GM12878 (cell line): ENCODE data around the gene PTAFR.

Experiments
- EGR1 ChIP-seq, 2 experiments: IDR thresholded peaks; 1 replicate in 1 of 2; 2 replicates in 1 of 2; pipeline ENCODE4 v1.6.1; 2011 to 2012; ENCODE audit warnings: low read depth in 2 of 2, low read length in 2 of 2, borderline replicate concordance in 1 of 2, mild to moderate bottlenecking in 1 of 2, moderate library complexity in 1 of 2
- JUNB ChIP-seq: IDR thresholded peaks from 2 replicates; pipeline ENCODE4 v1.6.1; 2016; ENCODE audit warnings: antibody characterized with exemption, mild to moderate bottlenecking
- JUND ChIP-seq: IDR thresholded peaks from 2 replicates; pipeline ENCODE4 v1.6.1; 2012; ENCODE audit warnings: low read depth, mild to moderate bottlenecking, low read length, improper control_type of control experiment, moderate library complexity
- MYC ChIP-seq: IDR thresholded peaks from 2 replicates; pipeline ENCODE4 v1.6.1; 2011; ENCODE audit warnings: mild to moderate bottlenecking, low read length, moderate library complexity, inconsistent platforms; ENCODE audit not compliant: insufficient read depth, insufficient replicate concordance, insufficient read length, severe bottlenecking
- POLR2A ChIP-seq: IDR thresholded peaks from 2 replicates; pipeline ENCODE4 v1.6.1; 2011; ENCODE audit warnings: low read depth, mild to moderate bottlenecking, low read length
- POLR2AphosphoS5 ChIP-seq: IDR thresholded peaks from 2 replicates; pipeline ENCODE4 v1.6.1; 2011; ENCODE audit warnings: mild to moderate bottlenecking, low read length, inconsistent platforms
- RAD21 ChIP-seq: IDR thresholded peaks from 2 replicates; pipeline ENCODE4 v1.6.1; 2011; ENCODE audit warnings: mild to moderate bottlenecking, low read depth, low read length, moderate library complexity; ENCODE audit not compliant: insufficient read depth
- SIN3A ChIP-seq: IDR thresholded peaks from 2 replicates; pipeline ENCODE4 v1.6.1; 2012; ENCODE audit warnings: low read depth, low read length, improper control_type of control experiment
- SMAD5 ChIP-seq: IDR thresholded peaks from 2 replicates; pipeline ENCODE4 v1.6.1; 2016; ENCODE audit warnings: antibody characterized with exemption, low read depth
- TCF7 ChIP-seq: IDR thresholded peaks from 2 replicates; pipeline ENCODE4 v1.6.1; 2014; ENCODE audit warnings: antibody characterized with exemption, borderline replicate concordance
- TF ChIP-seq, protein P1 (sequence below): fragments of 450-650 bp; IDR thresholded peaks from 2 replicates; pipeline ENCODE4 v1.6.1; 2017; ENCODE audit warnings: mild to moderate bottlenecking, moderate library complexity
- TF ChIP-seq, protein P2 (sequence below), 3 experiments: IDR thresholded peaks in 2 of 3; conservative IDR thresholded peaks in 1 of 3; 2 replicates each; pipeline ENCODE4 v1.5.1; 2011; ENCODE audit warnings: low read depth in 3 of 3, low read length in 3 of 3, mild to moderate bottlenecking in 3 of 3, control low read depth in 2 of 3, moderate library complexity in 2 of 3, inconsistent platforms in 1 of 3, mixed read lengths in 1 of 3; ENCODE audit not compliant: control insufficient read depth in 2 of 3, insufficient read depth in 1 of 3; ENCODE audit errors: extremely low read depth in 1 of 3
- TF ChIP-seq, protein P3 (sequence below): IDR thresholded peaks from 2 replicates; pipeline ENCODE4 v1.6.1; 2011; ENCODE audit warnings: low read depth, mild to moderate bottlenecking, low read length, moderate library complexity, borderline replicate concordance; ENCODE audit errors: extremely low read depth

DNA sequence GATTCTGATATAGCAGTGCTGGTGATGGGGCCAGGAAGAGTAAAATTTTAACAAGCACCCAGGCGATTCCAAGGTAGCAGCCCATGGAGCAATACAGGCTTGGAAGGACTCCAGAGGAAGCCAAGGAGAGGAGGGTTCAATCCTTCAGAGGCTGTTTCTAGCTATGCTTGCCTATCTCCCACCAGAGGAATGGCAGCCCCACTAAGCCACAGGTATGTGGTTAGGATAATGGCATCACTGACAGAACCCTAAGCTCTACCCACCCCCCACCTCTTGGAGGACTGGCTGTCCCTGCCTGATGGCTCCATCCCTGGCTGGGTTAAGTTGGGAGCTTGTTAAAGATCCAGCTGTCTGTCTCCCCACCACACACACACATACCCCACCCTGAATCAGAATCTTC lies 19.3 kb upstream of the PTAFR start:
- TF ChIP-seq SMAD5 (no peak), MYC (no peak), EGR1 (IDR thresholded peaks at IDR 0.05; ENCODE audit: borderline replicate concordance in 1 of 2, low read depth in 2 of 2, low read length in 2 of 2) (no peak), JUNB (no peak), POLR2A (no peak), POLR2AphosphoS5 (no peak), RAD21 (no peak), SIN3A (no peak), JUND (no peak), TCF7 (no peak)
- TF ChIP-seq, protein P1, sequence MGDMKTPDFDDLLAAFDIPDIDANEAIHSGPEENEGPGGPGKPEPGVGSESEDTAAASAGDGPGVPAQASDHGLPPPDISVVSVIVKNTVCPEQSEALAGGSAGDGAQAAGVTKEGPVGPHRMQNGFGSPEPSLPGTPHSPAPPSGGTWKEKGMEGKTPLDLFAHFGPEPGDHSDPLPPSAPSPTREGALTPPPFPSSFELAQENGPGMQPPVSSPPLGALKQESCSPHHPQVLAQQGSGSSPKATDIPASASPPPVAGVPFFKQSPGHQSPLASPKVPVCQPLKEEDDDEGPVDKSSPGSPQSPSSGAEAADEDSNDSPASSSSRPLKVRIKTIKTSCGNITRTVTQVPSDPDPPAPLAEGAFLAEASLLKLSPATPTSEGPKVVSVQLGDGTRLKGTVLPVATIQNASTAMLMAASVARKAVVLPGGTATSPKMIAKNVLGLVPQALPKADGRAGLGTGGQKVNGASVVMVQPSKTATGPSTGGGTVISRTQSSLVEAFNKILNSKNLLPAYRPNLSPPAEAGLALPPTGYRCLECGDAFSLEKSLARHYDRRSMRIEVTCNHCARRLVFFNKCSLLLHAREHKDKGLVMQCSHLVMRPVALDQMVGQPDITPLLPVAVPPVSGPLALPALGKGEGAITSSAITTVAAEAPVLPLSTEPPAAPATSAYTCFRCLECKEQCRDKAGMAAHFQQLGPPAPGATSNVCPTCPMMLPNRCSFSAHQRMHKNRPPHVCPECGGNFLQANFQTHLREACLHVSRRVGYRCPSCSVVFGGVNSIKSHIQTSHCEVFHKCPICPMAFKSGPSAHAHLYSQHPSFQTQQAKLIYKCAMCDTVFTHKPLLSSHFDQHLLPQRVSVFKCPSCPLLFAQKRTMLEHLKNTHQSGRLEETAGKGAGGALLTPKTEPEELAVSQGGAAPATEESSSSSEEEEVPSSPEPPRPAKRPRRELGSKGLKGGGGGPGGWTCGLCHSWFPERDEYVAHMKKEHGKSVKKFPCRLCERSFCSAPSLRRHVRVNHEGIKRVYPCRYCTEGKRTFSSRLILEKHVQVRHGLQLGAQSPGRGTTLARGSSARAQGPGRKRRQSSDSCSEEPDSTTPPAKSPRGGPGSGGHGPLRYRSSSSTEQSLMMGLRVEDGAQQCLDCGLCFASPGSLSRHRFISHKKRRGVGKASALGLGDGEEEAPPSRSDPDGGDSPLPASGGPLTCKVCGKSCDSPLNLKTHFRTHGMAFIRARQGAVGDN, result no peak
- TF ChIP-seq, protein P2, sequence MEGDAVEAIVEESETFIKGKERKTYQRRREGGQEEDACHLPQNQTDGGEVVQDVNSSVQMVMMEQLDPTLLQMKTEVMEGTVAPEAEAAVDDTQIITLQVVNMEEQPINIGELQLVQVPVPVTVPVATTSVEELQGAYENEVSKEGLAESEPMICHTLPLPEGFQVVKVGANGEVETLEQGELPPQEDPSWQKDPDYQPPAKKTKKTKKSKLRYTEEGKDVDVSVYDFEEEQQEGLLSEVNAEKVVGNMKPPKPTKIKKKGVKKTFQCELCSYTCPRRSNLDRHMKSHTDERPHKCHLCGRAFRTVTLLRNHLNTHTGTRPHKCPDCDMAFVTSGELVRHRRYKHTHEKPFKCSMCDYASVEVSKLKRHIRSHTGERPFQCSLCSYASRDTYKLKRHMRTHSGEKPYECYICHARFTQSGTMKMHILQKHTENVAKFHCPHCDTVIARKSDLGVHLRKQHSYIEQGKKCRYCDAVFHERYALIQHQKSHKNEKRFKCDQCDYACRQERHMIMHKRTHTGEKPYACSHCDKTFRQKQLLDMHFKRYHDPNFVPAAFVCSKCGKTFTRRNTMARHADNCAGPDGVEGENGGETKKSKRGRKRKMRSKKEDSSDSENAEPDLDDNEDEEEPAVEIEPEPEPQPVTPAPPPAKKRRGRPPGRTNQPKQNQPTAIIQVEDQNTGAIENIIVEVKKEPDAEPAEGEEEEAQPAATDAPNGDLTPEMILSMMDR (IDR thresholded peaks at IDR 0.05 in 2 of 3, conservative IDR thresholded peaks at IDR 0.05 in 1 of 3; ENCODE audit: control insufficient read depth in 2 of 3, extremely low read depth in 1 of 3, insufficient read depth in 1 of 3, low read depth in 3 of 3, low read length in 3 of 3), result no peak
- TF ChIP-seq, protein P3, sequence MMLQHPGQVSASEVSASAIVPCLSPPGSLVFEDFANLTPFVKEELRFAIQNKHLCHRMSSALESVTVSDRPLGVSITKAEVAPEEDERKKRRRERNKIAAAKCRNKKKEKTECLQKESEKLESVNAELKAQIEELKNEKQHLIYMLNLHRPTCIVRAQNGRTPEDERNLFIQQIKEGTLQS, result no peak
